Astrocyte of the hippocampus (primary cell): ENCODE data around the gene ZNF519.
A peak's percentile ranks its signal among the peaks of the same experiment; 100 is the strongest.

Source experiments
- DNase-seq: peaks from one replicate; pipeline ENCODE4 v3.0.0; 2011; ENCODE audit warnings: low read depth, low spot score

ZNF519 gene

GRCh38 chr18:14098428-14098827 lies 33.8 kb downstream of the ZNF519 start:
- DNase-seq, result peak; percentile 5

- DNase-seq, result no peak
Measured at GRCh38 chr18:14097761-14098160, 34.5 kb downstream of the ZNF519 start.

GRCh38 chr18:14093307-14093915 lies 38.8 kb downstream of the ZNF519 start:
- no peak for DNase-seq

GRCh38 chr18:14092625-14093306 lies 39.5 kb downstream of the ZNF519 start:
- no peak for DNase-seq

GRCh38 chr18:14089781-14090180 lies 42.5 kb downstream of the ZNF519 start:
- peak; percentile 25 for DNase-seq

GRCh38 chr18:14089191-14089590 lies 43.0 kb downstream of the ZNF519 start:
- peak; percentile 11 for DNase-seq

GRCh38 chr18:14086458-14087231 lies 45.6 kb downstream of the ZNF519 start:
- peak; percentile 66 for DNase-seq

GRCh38 chr18:14085770-14086457 lies 46.3 kb downstream of the ZNF519 start:
- no peak for DNase-seq

GRCh38 chr18:14075196-14075595 lies 57.0 kb downstream of the ZNF519 start:
- no peak for DNase-seq

GRCh38 chr18:14074187-14074586 lies 58.0 kb downstream of the ZNF519 start:
- DNase-seq, result no peak

GRCh38 chr18:14053661-14054060 lies 78.6 kb downstream of the ZNF519 start:
- no peak for DNase-seq
